Fibroblast of lung (primary cell): Measurements from ENCODE around the gene CYP4F8. TPM values are rescaled to one million over a fixed set of nuclear protein-coding genes. Genes with fewer than 3 reads are reported as not detected.
"Not testable (repeated sequence)": the region's sequence is repeated elsewhere in the genome, so short reads cannot be mapped to it uniquely, and the experiment has no call there.

ENCODE experiments used
- DNase-seq, 2 donors: peaks; one replicate each; pipeline versions ENCODE4 v3.0.0 to v3.0.0-alpha.2; 2010; ENCODE audit warnings: low read depth in 2 of 2
- H2AFZ ChIP-seq: 2 replicates; pipeline ENCODE4 v1.5.1; 2012; ENCODE audit warnings: low read length, control low read depth, inconsistent platforms
- H3K27ac ChIP-seq: 2 replicates; pipeline ENCODE4 v1.5.1; 2011; ENCODE audit warnings: low read length, control low read depth; ENCODE audit not compliant: insufficient read depth
- H3K27me3 ChIP-seq: 2 replicates; pipeline ENCODE4 v1.5.1; 2011; ENCODE audit warnings: mild to moderate bottlenecking, low read length; ENCODE audit not compliant: control insufficient read depth, insufficient read depth
- H3K36me3 ChIP-seq: 2 replicates; pipeline ENCODE4 v1.5.1; 2011; ENCODE audit warnings: low read length; ENCODE audit not compliant: control insufficient read depth, insufficient read depth
- H3K4me1 ChIP-seq: 2 replicates; pipeline ENCODE4 v1.5.1; 2011; ENCODE audit warnings: low read length; ENCODE audit not compliant: control insufficient read depth, insufficient read depth; ENCODE audit errors: extremely low read depth
- H3K4me2 ChIP-seq: 2 replicates; pipeline ENCODE4 v1.5.1; 2011; ENCODE audit warnings: low read length, control low read depth; ENCODE audit not compliant: insufficient read depth; ENCODE audit errors: extremely low read depth
- H3K4me3 ChIP-seq, 4 experiments: fragments of 200-600 bp in 1 of 4; sonication (generic) in 1 of 4; replicated peaks in 1 of 4; 2 replicates each; pipeline ENCODE4 v1.5.1; 2011 to 2016; ENCODE audit warnings: low read length in 4 of 4, low read depth in 3 of 4, mild to moderate bottlenecking in 3 of 4, control low read depth in 2 of 4, inconsistent platforms in 1 of 4, mixed read lengths in 1 of 4; ENCODE audit not compliant: insufficient read depth in 1 of 4; ENCODE audit errors: control extremely low read depth in 1 of 4
- H3K79me2 ChIP-seq: 2 replicates; pipeline ENCODE4 v1.5.1; 2012; ENCODE audit warnings: mild to moderate bottlenecking, low read length, inconsistent platforms; ENCODE audit not compliant: control insufficient read depth, insufficient read depth
- H3K9ac ChIP-seq: 2 replicates; pipeline ENCODE4 v1.5.1; 2011; ENCODE audit warnings: mild to moderate bottlenecking, low read length, control low read depth; ENCODE audit not compliant: insufficient read depth
- H3K9me3 ChIP-seq: 2 replicates; pipeline ENCODE4 v1.5.1; 2012; ENCODE audit warnings: low read depth, low read length; ENCODE audit not compliant: control insufficient read depth, insufficient read depth
- H4K20me1 ChIP-seq: 2 replicates; pipeline ENCODE4 v1.5.1; 2011; ENCODE audit warnings: low read length; ENCODE audit not compliant: control insufficient read depth, insufficient read depth; ENCODE audit errors: extremely low read depth
- EZH2 ChIP-seq: IDR thresholded peaks from 2 replicates; pipeline ENCODE4 v1.5.1; 2012; ENCODE audit warnings: low read length, control low read depth, mild to moderate bottlenecking; ENCODE audit errors: missing control alignments
- polyA plus RNA-seq, 2 donors: library from polyadenylated mRNA; depleted of rRNA in 1 of 2; stranded (reverse) in 1 of 2; unstranded in 1 of 2; fragments of >200 nt; gene quantifications; 2 replicates each; pipeline ENCODE4 v1.2.1, GENCODE V29; 2011 to 2012; ENCODE audit warnings: missing spikeins in 1 of 2
- total RNA-seq: library from RNA; depleted of rRNA; stranded (reverse); fragments of >200 nt; gene quantifications from 2 replicates; pipeline ENCODE4 v1.2.1, GENCODE V29; 2014
- TF ChIP-seq, protein P1 (sequence below), 2 donors: IDR thresholded peaks in 1 of 2; conservative IDR thresholded peaks in 1 of 2; 1 replicate in 1 of 2; 2 replicates in 1 of 2; pipeline ENCODE4 v1.5.1; 2011 to 2012; ENCODE audit warnings: low read length in 2 of 2, control low read depth in 1 of 2, inconsistent platforms in 1 of 2, low read depth in 1 of 2, mild to moderate bottlenecking in 1 of 2

CYP4F8 gene
- total and polyA plus RNA-seq, 2 donors (not counting 1 experiment from before 2014, with no cell fraction given): not detected

DNA sequence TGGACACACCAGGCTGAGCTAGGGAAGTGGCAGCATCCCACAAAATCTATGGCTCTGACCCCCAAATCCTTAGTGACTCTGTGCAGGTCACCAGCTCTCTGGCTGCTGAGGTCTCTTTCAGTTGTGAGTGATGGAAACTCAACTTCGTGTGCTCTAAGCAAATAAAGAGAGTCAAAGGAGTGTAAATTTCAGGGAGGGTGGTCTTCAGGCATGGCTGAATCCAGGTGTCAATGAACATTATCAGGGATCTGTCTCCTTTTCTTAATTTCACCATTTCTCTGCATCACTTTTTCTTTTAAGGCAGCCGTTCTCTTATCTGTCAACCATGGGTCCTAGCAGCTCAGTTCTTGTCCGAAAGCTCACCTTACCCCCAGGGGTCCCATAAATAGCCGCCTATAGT is 64.1 kb downstream of the CYP4F8 start:
- no peaks in the 10 kb centered on the region for H3K36me3 ChIP-seq
- no peaks in the 10 kb centered on the region for H3K4me1 ChIP-seq
- H3K4me2 ChIP-seq: no peak overlapping the region
- no peaks in the 10 kb centered on the region for H3K79me2 ChIP-seq
- no peaks in the 10 kb centered on the region for H4K20me1 ChIP-seq
- no peaks in the 10 kb centered on the region for H3K9me3 ChIP-seq
- no peaks in the 10 kb centered on the region for H3K27me3 ChIP-seq
- DNase-seq: no peak
- H3K9ac ChIP-seq: no peak overlapping the region
- no peak overlapping the region for H3K4me3 ChIP-seq
- H2AFZ ChIP-seq: no peak overlapping the region
- TF ChIP-seq, protein P1, sequence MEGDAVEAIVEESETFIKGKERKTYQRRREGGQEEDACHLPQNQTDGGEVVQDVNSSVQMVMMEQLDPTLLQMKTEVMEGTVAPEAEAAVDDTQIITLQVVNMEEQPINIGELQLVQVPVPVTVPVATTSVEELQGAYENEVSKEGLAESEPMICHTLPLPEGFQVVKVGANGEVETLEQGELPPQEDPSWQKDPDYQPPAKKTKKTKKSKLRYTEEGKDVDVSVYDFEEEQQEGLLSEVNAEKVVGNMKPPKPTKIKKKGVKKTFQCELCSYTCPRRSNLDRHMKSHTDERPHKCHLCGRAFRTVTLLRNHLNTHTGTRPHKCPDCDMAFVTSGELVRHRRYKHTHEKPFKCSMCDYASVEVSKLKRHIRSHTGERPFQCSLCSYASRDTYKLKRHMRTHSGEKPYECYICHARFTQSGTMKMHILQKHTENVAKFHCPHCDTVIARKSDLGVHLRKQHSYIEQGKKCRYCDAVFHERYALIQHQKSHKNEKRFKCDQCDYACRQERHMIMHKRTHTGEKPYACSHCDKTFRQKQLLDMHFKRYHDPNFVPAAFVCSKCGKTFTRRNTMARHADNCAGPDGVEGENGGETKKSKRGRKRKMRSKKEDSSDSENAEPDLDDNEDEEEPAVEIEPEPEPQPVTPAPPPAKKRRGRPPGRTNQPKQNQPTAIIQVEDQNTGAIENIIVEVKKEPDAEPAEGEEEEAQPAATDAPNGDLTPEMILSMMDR (conservative IDR thresholded peaks at IDR 0.05 in 1 of 2, IDR thresholded peaks at IDR 0.05 in 1 of 2; ENCODE audit: low read depth in 1 of 2, low read length in 2 of 2): no peak
- no peak for TF ChIP-seq EZH2
- no peak overlapping the region for H3K27ac ChIP-seq

DNA sequence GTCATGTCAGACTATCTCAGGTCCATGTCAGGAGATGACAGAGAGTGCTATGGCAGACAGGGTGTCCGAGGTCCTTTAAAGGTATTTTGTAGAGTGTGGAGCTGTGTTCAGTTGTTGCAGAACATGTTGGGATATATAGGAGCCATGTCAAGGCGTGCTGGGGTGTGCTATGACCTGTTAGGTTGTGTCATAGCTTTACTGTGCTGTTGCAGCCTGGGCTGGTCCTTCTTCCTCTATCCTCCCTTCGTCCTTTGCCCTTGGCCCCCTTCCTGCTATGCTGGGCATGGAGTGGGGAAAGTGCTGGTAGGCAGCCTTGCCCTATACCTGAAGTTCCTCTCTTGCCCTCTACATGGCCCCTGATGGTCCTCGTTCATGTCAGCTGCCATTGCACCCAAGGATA is 64.8 kb downstream of the CYP4F8 start:
- H3K79me2 ChIP-seq, H3K27me3 ChIP-seq, H3K9ac ChIP-seq, H3K9me3 ChIP-seq, H3K4me2 ChIP-seq, H2AFZ ChIP-seq, H4K20me1 ChIP-seq, H3K36me3 ChIP-seq, DNase-seq, H3K4me1 ChIP-seq, H3K27ac ChIP-seq, H3K4me3 ChIP-seq: not testable (repeated sequence)

Other genes starting within 250 kb of the CYP4F8 start
- gene AKAP8, start 235.4 kb upstream of the CYP4F8 start, total RNA-seq: 9.8 and 9.9 TPM in 2 replicates
- 13.0 and 14.4 TPM in 2 replicates for gene AKAP8, start 235.4 kb upstream of the CYP4F8 start, polyA plus RNA-seq
- 61.1 and 87.0 TPM in 2 replicates for gene AKAP8L, start 196.2 kb upstream of the CYP4F8 start, total RNA-seq
- gene AKAP8L, start 196.2 kb upstream of the CYP4F8 start, polyA plus RNA-seq: 18.0 and 22.9 TPM in 2 replicates
- gene WIZ, start 165.3 kb upstream of the CYP4F8 start, total RNA-seq: 5.6 and 9.7 TPM in 2 replicates
- gene WIZ, start 165.3 kb upstream of the CYP4F8 start, polyA plus RNA-seq: 7.5 and 9.5 TPM in 2 replicates
- under 0.01 TPM in 1 of 2 replicates, not detected in the other for gene RASAL3, start 150.7 kb upstream of the CYP4F8 start, total RNA-seq
- 0.01 TPM in 1 of 2 replicates, not detected in the other for gene RASAL3, start 150.7 kb upstream of the CYP4F8 start, polyA plus RNA-seq
- gene PGLYRP2, start 135.7 kb upstream of the CYP4F8 start, total RNA-seq: not detected in 2 replicates
- gene PGLYRP2, start 135.7 kb upstream of the CYP4F8 start, polyA plus RNA-seq: not detected in 2 replicates
- not detected in 2 replicates for gene CYP4F22, start 106.7 kb upstream of the CYP4F8 start, total RNA-seq
- not detected in 2 replicates for gene CYP4F22, start 106.7 kb upstream of the CYP4F8 start, polyA plus RNA-seq
- not detected in 2 replicates for gene CYP4F3, start 25.7 kb downstream of the CYP4F8 start, total RNA-seq
- gene CYP4F3, start 25.7 kb downstream of the CYP4F8 start, polyA plus RNA-seq: not detected in 2 replicates
- gene CYP4F12, start 57.9 kb downstream of the CYP4F8 start, total RNA-seq: not detected in 2 replicates
- gene CYP4F12, start 57.9 kb downstream of the CYP4F8 start, polyA plus RNA-seq: not detected in 2 replicates
- not detected in 2 replicates for gene OR10H2, start 112.8 kb downstream of the CYP4F8 start, total RNA-seq
- gene OR10H2, start 112.8 kb downstream of the CYP4F8 start, polyA plus RNA-seq: not detected in 2 replicates
- gene OR10H3, start 122.8 kb downstream of the CYP4F8 start, total RNA-seq: not detected in 2 replicates
- not detected in 2 replicates for gene OR10H3, start 122.8 kb downstream of the CYP4F8 start, polyA plus RNA-seq
- gene OR10H5, start 172.4 kb downstream of the CYP4F8 start, total RNA-seq: not detected in 2 replicates
- not detected in 2 replicates for gene OR10H5, start 172.4 kb downstream of the CYP4F8 start, polyA plus RNA-seq
- gene OR10H1, start 200.4 kb downstream of the CYP4F8 start, total RNA-seq: not detected in 2 replicates
- not detected in 2 replicates for gene OR10H1, start 200.4 kb downstream of the CYP4F8 start, polyA plus RNA-seq